ENCODE data around the gene KRTAP1-3.

Gene KRTAP1-3

GRCh38 chr17:40992666-40993065, 42.0 kb downstream of the KRTAP1-3 start:
- Histone ChIP-seq H3K27ac (ENCODE audit: low read depth, low read length) (no peak overlapping the region), H3K36me3 (ENCODE audit: control insufficient read depth, insufficient read depth, low read length) (no peaks in the 10 kb centered on the region), H3K4me3 (ENCODE audit: low read depth, low read length) (no peak overlapping the region), H3K27me3 (ENCODE audit: control insufficient read depth, insufficient read depth, low read length) (no peaks in the 10 kb centered on the region), H3K9ac (ENCODE audit: low read length) (no peak overlapping the region), H3K9me3 (ENCODE audit: control insufficient read depth, insufficient read depth, low read depth, low read length) (no peaks in the 10 kb centered on the region), H3K4me1 (ENCODE audit: control insufficient read depth, insufficient read depth, low read length) (no peaks in the 10 kb centered on the region; the same call in 1 of the 2 replicates)

- Histone ChIP-seq H3K27ac (ENCODE audit: low read depth, low read length) (no peak overlapping the region), H3K4me1 (ENCODE audit: control insufficient read depth, insufficient read depth, low read length) (no peaks in the 10 kb centered on the region), H3K4me3 (ENCODE audit: low read depth, low read length) (no peak overlapping the region), H3K36me3 (ENCODE audit: control insufficient read depth, insufficient read depth, low read length) (no peaks in the 10 kb centered on the region), H3K9ac (ENCODE audit: low read length) (no peak overlapping the region), H3K27me3 (ENCODE audit: control insufficient read depth, insufficient read depth, low read length) (no peaks in the 10 kb centered on the region), H3K9me3 (ENCODE audit: control insufficient read depth, insufficient read depth, low read depth, low read length) (no peaks in the 10 kb centered on the region)
Observed at GRCh38 chr17:40986920-40987319, 47.8 kb downstream of the KRTAP1-3 start.

GRCh38 chr17:40984226-40984625, 50.4 kb downstream of the KRTAP1-3 start, which contains the start of gene KRT40:
KRT40 (minus strand) TSS chr17:40984326; CDS start chr17:40984273, 53 bp downstream.
- Histone ChIP-seq H3K9ac (ENCODE audit: low read length) (no peak within 1 kb of the TSS), H3K27me3 (ENCODE audit: control insufficient read depth, insufficient read depth, low read length) (no peaks in the 10 kb centered on the region), H3K36me3 (ENCODE audit: control insufficient read depth, insufficient read depth, low read length) (no peaks in the 10 kb centered on the region), H3K9me3 (ENCODE audit: control insufficient read depth, insufficient read depth, low read depth, low read length) (no peaks in the 10 kb centered on the region), H3K4me3 (ENCODE audit: low read depth, low read length) (no peak within 1 kb of the TSS), H3K27ac (ENCODE audit: low read depth, low read length) (no peak within 1 kb of the TSS), H3K4me1 (ENCODE audit: control insufficient read depth, insufficient read depth, low read length) (peaks cover 9% of the 10 kb centered on the region; the same call in 1 of the 2 replicates)
